GF-D8 (cell line): ENCODE measurements around the gene WDR4.
"Not testable (repeated sequence)": the region's sequence is repeated elsewhere in the genome, so short reads cannot be mapped to it uniquely, and the experiment has no call there.

Source experiments
- DNase-seq: peaks from one replicate; lab custom pipeline; 2025; lab: John Stamatoyannopoulos, UW

Gene WDR4

GRCh38 chr21:42815217-42815616, 64.1 kb downstream of the WDR4 start:
- no peak for DNase-seq

- DNase-seq = peak; percentile 38
These were observed 66.7 kb downstream of the WDR4 start for GRCh38 chr21:42812528-42813241.

- no peak for DNase-seq
These were observed 67.4 kb downstream of the WDR4 start for GRCh38 chr21:42811960-42812359.

GRCh38 chr21:42809577-42810475, 69.5 kb downstream of the WDR4 start:
- DNase-seq = no peak

- no peak for DNase-seq
These were observed 70.2 kb downstream of the WDR4 start for GRCh38 chr21:42809171-42809570.

- DNase-seq = peak; percentile 97
These were observed 71.3 kb downstream of the WDR4 start for GRCh38 chr21:42807938-42808613.

GRCh38 chr21:42807293-42807895, 71.9 kb downstream of the WDR4 start:
- DNase-seq = peak; percentile 21

- DNase-seq = peak; percentile 53
These were observed 72.7 kb downstream of the WDR4 start for GRCh38 chr21:42806509-42807140.

- DNase-seq = not testable (repeated sequence)
These were observed 77.7 kb downstream of the WDR4 start for GRCh38 chr21:42801616-42802015.

- DNase-seq = no peak
These were observed 79.4 kb downstream of the WDR4 start for GRCh38 chr21:42799948-42800347.

- no peak for DNase-seq
These were observed 79.8 kb downstream of the WDR4 start for GRCh38 chr21:42799516-42799915.
